Activated CD4-positive, alpha-beta T cell treated with anti-CD3 and anti-CD28 coated beads, Interleukin-2, amount 10 ng/mL, durations not matched to agents 7 days and 5 days (primary cell): ENCODE results near the gene CEP112. TPM values are rescaled to one million over a fixed set of nuclear protein-coding genes. Genes with fewer than 3 reads are reported as not detected.

ENCODE experiments used
- CTCF ChIA-PET: fragments of 350-600 bp; sonication (Branson Sonifier 250); formaldehyde crosslinking; loops from one replicate; lab custom pipeline; 2021; ENCODE audit warnings: antibody characterized with exemption; lab: Charles Lee
- POLR2A ChIA-PET: fragments of 350-600 bp; sonication (Branson Sonifier 250); formaldehyde crosslinking; loops from one replicate; lab custom pipeline; 2021; ENCODE audit warnings: antibody characterized with exemption; lab: Charles Lee
- DNase-seq: peaks from one replicate; pipeline ENCODE4 v3.0.0-alpha.2; 2020
- H3K27ac Mint-ChIP-seq: one replicate; pipeline ENCODE4 v1.8.0; 2021; ENCODE audit warnings: mild to moderate bottlenecking, moderate library complexity, mixed read lengths
- H3K27me3 Mint-ChIP-seq: one replicate; pipeline ENCODE4 v1.8.0; 2021; ENCODE audit warnings: mixed read lengths
- H3K36me3 Mint-ChIP-seq: one replicate; pipeline ENCODE4 v1.8.0; 2021; ENCODE audit warnings: low read depth, mixed read lengths
- H3K4me1 Mint-ChIP-seq: one replicate; pipeline ENCODE4 v1.8.0; 2021; ENCODE audit warnings: mixed read lengths
- H3K4me3 Mint-ChIP-seq: one replicate; pipeline ENCODE4 v1.8.0; 2021; ENCODE audit warnings: mild to moderate bottlenecking, moderate library complexity, mixed read lengths
- H3K9me3 Mint-ChIP-seq: one replicate; pipeline ENCODE4 v1.8.0; 2021; ENCODE audit warnings: mixed read lengths
- total RNA-seq, 2 experiments: library from RNA; stranded (reverse); gene quantifications; one replicate each; pipeline ENCODE4 v1.2.3, GENCODE V29; 2021

CEP112 gene
- total RNA-seq, 2 experiments from 2014 or later: 4.0 to 4.2 TPM

DNA sequence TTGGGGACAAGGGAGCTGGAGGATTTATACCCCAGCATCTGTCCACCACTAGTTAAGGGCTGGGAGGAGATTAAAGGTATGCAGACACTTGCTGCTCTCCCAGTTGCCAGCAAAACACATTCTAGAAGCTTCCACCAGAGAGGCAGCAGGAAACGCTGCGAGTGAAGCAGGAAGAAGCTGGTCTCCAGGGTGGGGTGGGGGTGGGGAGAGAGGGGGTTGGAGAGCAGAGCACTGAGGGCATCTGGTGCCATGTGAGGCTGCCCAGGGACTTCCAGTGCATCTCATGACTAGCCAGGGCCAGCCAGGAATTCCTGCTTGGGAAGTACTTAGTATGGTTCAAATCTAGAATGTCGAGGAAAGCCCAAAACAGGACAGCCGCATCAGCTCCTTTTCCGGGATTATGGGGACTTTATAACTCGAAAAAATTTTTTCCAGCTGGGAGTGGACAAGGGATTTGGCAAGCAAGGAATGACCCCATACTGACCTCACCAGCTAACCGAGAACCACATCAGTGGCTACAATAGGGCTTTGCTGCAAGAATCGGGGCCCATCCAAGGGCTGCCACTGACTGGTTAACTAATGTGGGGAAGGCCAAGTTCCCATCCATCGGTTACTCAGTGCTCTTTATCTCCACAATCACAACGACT is 604.3 kb downstream of the CEP112 start:
- Mint-ChIP-seq H3K36me3 (no peaks in the 10 kb centered on the region), H3K4me3 (no peak overlapping the region), H3K4me1 (peaks cover 14% of the 10 kb centered on the region), H3K9me3 (peaks cover 3% of the 10 kb centered on the region), H3K27me3 (no peaks in the 10 kb centered on the region), H3K27ac (no peak overlapping the region)
- ChIA-PET CTCF (interaction anchor here (0.9 kb wide), 1 partner anchor 17 kb away, joined by 3 read pairs; no protein-coding TSS in a partner anchor), POLR2A (no interaction called here)
- no peak for DNase-seq

DNA sequence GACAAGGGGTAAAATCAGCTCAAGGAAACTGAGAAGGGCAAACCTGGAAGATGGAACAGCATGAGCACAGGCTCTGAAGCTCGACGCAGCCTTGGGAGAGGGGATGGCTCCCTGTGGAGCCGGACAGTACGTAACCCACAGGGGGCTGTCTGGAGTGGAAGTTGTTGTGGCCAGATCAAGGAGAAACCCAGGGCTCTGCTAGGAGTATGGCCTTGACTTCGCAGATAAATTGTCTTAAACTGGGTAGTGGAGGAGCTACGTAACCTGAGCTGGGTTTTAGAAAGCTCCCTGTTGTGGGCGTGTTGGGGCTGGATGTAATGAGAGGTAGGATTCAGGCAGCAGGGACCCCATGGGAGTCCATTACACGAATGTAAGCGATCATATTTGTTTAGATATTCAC is 605.0 kb downstream of the CEP112 start:
- no peak for DNase-seq
- CTCF ChIA-PET: interaction anchor here (0.7 to 1.1 kb wide), 2 partner anchors 21 to 620 kb away, joined by 3 to 4 read pairs; no protein-coding TSS in a partner anchor
- Mint-ChIP-seq H3K4me3 (no peak overlapping the region), H3K9me3 (peaks cover 3% of the 10 kb centered on the region), H3K4me1 (peaks cover 14% of the 10 kb centered on the region), H3K36me3 (no peaks in the 10 kb centered on the region), H3K27me3 (no peaks in the 10 kb centered on the region), H3K27ac (no peak overlapping the region)
- POLR2A ChIA-PET: no interaction called here

Other genes starting within 250 kb of the CEP112 start
- not detected for gene APOH, start 37.3 kb upstream of the CEP112 start, total RNA-seq
- gene PRKCA, start 110.5 kb upstream of the CEP112 start, total RNA-seq: 10 to 100 TPM; 72.8 to 74.6 TPM